PC-3 (cell line): ENCODE data around the gene HLCS. TPM values are rescaled to one million over a fixed set of nuclear protein-coding genes. Genes with fewer than 3 reads are reported as not detected.

Experiments
- ATAC-seq: fragments of 200-7000 bp; cut with Tn5 transposase; 2 replicates; pipeline ENCODE4 v1.9.1; 2020; ENCODE audit warnings: mild to moderate bottlenecking, moderate library complexity
- BruUV-seq: library from RNA; stranded (reverse); fragments of 400-500 nt; replicated peaks from 2 replicates; lab custom pipeline; 2021; lab: Mats Ljungman, UMichigan
- CTCF ChIA-PET: fragments of 300-600 bp; sonication (Branson Sonifier 250); formaldehyde crosslinking; loops from one replicate; lab custom pipeline; 2022; ENCODE audit warnings: antibody characterized with exemption; lab: Charles Lee
- POLR2A ChIA-PET: fragments of 300-600 bp; sonication (Branson Sonifier 250); formaldehyde crosslinking; loops from one replicate; lab custom pipeline; 2022; ENCODE audit warnings: antibody characterized with exemption; ENCODE audit not compliant: unreplicated experiment; lab: Charles Lee
- DNase-seq: peaks from one replicate; pipeline ENCODE4 v3.0.0-alpha.2; 2015
- H2AFZ ChIP-seq: fragments of 300-600 bp; sonication (generic); 2 replicates; pipeline ENCODE4 v1.6.0; 2016; ENCODE audit warnings: antibody characterized with exemption, low read length
- H3F3A ChIP-seq: fragments of 300-600 bp; sonication (generic); one replicate; pipeline ENCODE4 v1.6.0; 2017; ENCODE audit warnings: antibody characterized with exemption, low read length, control low read depth, mild to moderate bottlenecking; ENCODE audit not compliant: unreplicated experiment
- H3K27ac ChIP-seq: fragments of 300-600 bp; sonication (generic); 2 replicates; pipeline ENCODE4 v1.5.1; 2016; ENCODE audit warnings: mild to moderate bottlenecking, low read length
- H3K27me3 ChIP-seq: fragments of 300-600 bp; sonication (generic); 2 replicates; pipeline ENCODE4 v1.6.1; 2016; ENCODE audit warnings: low read length, mixed read lengths
- H3K36me3 ChIP-seq: fragments of 300-600 bp; sonication (generic); 2 replicates; pipeline ENCODE4 v1.6.1; 2016; ENCODE audit warnings: low read depth, mixed run types, low read length, mixed read lengths
- H3K4me1 ChIP-seq: fragments of 300-600 bp; sonication (generic); 2 replicates; pipeline ENCODE4 v1.5.1; 2016; ENCODE audit warnings: low read length; ENCODE audit not compliant: insufficient read depth
- H3K4me2 ChIP-seq: fragments of 300-600 bp; sonication (generic); 2 replicates; pipeline ENCODE4 v1.6.0; 2016; ENCODE audit warnings: low read length
- H3K4me3 ChIP-seq: fragments of 300-600 bp; sonication (generic); 2 replicates; pipeline ENCODE4 v1.5.1; 2016; ENCODE audit warnings: mild to moderate bottlenecking, low read length, mixed read lengths
- H3K79me2 ChIP-seq: fragments of 300-600 bp; sonication (generic); 2 replicates; pipeline ENCODE4 v1.6.1; 2017; ENCODE audit warnings: low read length, mixed read lengths
- H3K9ac ChIP-seq: fragments of 300-600 bp; sonication (generic); 2 replicates; pipeline ENCODE4 v1.6.0; 2016; ENCODE audit warnings: mild to moderate bottlenecking, low read length
- H3K9me2 ChIP-seq: fragments of 300-600 bp; sonication (generic); replicated peaks from 2 replicates; pipeline ENCODE4 v1.6.1; 2016; ENCODE audit warnings: mixed run types, low read length, mixed read lengths
- H3K9me3 ChIP-seq: fragments of 300-600 bp; sonication (generic); 2 replicates; pipeline ENCODE4 v1.6.1; 2016; ENCODE audit warnings: low read length, mixed read lengths
- H4K20me1 ChIP-seq: fragments of 300-600 bp; sonication (generic); 2 replicates; pipeline ENCODE4 v1.6.1; 2016; ENCODE audit warnings: low read length, mixed read lengths
- CTCF ChIP-seq: fragments of 300-600 bp; sonication (generic); conservative IDR thresholded peaks from 2 replicates; pipeline ENCODE4 v1.5.1; 2017; ENCODE audit warnings: antibody characterized with exemption, low read depth, mild to moderate bottlenecking, low read length
- EZH2 ChIP-seq: fragments of 300-600 bp; sonication (generic); IDR thresholded peaks from one replicate; pipeline ENCODE4 v1.6.1; 2017; ENCODE audit warnings: antibody characterized with exemption, mild to moderate bottlenecking, low read length; ENCODE audit not compliant: unreplicated experiment
- EZH2phosphoT487 ChIP-seq: fragments of 300-600 bp; sonication (generic); IDR thresholded peaks from 2 replicates; pipeline ENCODE4 v1.6.1; 2018; ENCODE audit warnings: mild to moderate bottlenecking, antibody characterized with exemption, low read length, borderline replicate concordance
- intact Hi-C: fragments of 100-400 bp; cut with micrococcal nuclease; formaldehyde crosslinking; loops from 2 replicates; pipeline ENCODE4 v1.9.0; 2023
- total RNA-seq: library from RNA; depleted of rRNA; stranded (reverse); fragments of >200 nt; gene quantifications from 2 replicates; pipeline ENCODE4 v1.2.3, GENCODE V29; 2014

HLCS gene
- total RNA-seq, 1 experiment from 2014 or later, result 44.1 TPM

GRCh38 chr21:36849461-36850105 is 116.9 kb downstream of the HLCS start:
- ChIA-PET CTCF (no interaction called here), POLR2A (no interaction called here)
- no peak overlapping the region for H3K27ac ChIP-seq
- no peaks in the 10 kb centered on the region for H3K36me3 ChIP-seq
- no TSS peak for BruUV-seq
- H3K9me2 ChIP-seq, result no peaks in the 10 kb centered on the region
- H3K79me2 ChIP-seq, result no peaks in the 10 kb centered on the region
- peaks cover 39% of the 10 kb centered on the region for H3K4me1 ChIP-seq
- H3K9me3 ChIP-seq, result no peaks in the 10 kb centered on the region
- ATAC-seq (no peak), DNase-seq (no peak)
- TF ChIP-seq CTCF (no peak), EZH2phosphoT487 (no peak), EZH2 (no peak)
- H3K9ac ChIP-seq, result no peak overlapping the region
- H3K4me2 ChIP-seq, result no peak overlapping the region
- no peak overlapping the region for H3K4me3 ChIP-seq
- no peaks in the 10 kb centered on the region for H4K20me1 ChIP-seq
- intact Hi-C loops, result no loop called here
- H2AFZ ChIP-seq, result no peak overlapping the region
- no peaks in the 10 kb centered on the region for H3K27me3 ChIP-seq
- H3F3A ChIP-seq, result no peaks in the 10 kb centered on the region

- peaks cover 39% of the 10 kb centered on the region for H3K4me1 ChIP-seq
- no peak for ATAC-seq
- no TSS peak for BruUV-seq
- ChIA-PET CTCF (no interaction called here), POLR2A (no interaction called here)
- H3K36me3 ChIP-seq, result no peaks in the 10 kb centered on the region
- H3K4me3 ChIP-seq, result no peak overlapping the region
- H3K27me3 ChIP-seq, result no peaks in the 10 kb centered on the region
- intact Hi-C loops, result no loop called here
- no peak for DNase-seq
- no peaks in the 10 kb centered on the region for H3K9me2 ChIP-seq
- no peaks in the 10 kb centered on the region for H3K79me2 ChIP-seq
- no peak overlapping the region for H3K27ac ChIP-seq
- H3K4me2 ChIP-seq, result no peak overlapping the region
- H3F3A ChIP-seq, result no peaks in the 10 kb centered on the region
- H2AFZ ChIP-seq, result no peak overlapping the region
- no peaks in the 10 kb centered on the region for H3K9me3 ChIP-seq
- TF ChIP-seq CTCF, result no peak
- TF ChIP-seq EZH2, result no peak
- TF ChIP-seq EZH2phosphoT487, result no peak
- H4K20me1 ChIP-seq, result no peaks in the 10 kb centered on the region
- H3K9ac ChIP-seq, result no peak overlapping the region
Measured at GRCh38 chr21:36848730-36849274, 117.7 kb downstream of the HLCS start.

GRCh38 chr21:36847189-36847588 is 119.3 kb downstream of the HLCS start:
- Histone ChIP-seq H3K4me2 (peak overlapping the region; percentile 54), H3K27ac (peak overlapping the region; percentile 27), H3K79me2 (no peaks in the 10 kb centered on the region), H2AFZ (no peak overlapping the region), H3K4me1 (peaks cover 29% of the 10 kb centered on the region), H3K27me3 (no peaks in the 10 kb centered on the region), H3F3A (no peaks in the 10 kb centered on the region), H3K9ac (no peak overlapping the region), H3K36me3 (no peaks in the 10 kb centered on the region), H3K4me3 (no peak overlapping the region), H3K9me2 (no peaks in the 10 kb centered on the region), H4K20me1 (no peaks in the 10 kb centered on the region), H3K9me3 (no peaks in the 10 kb centered on the region)
- intact Hi-C loops, result no loop called here
- BruUV-seq, result no TSS peak
- TF ChIP-seq EZH2phosphoT487 (no peak), CTCF (no peak), EZH2 (no peak)
- ChIA-PET CTCF (no interaction called here), POLR2A (no interaction called here)
- peak; percentile 89 for DNase-seq
- ATAC-seq, result peak; percentile 92
